HG03520 (cell line): ENCODE data around the gene RNF11.
"Not testable (repeated sequence)": the region's sequence is repeated elsewhere in the genome, so short reads cannot be mapped to it uniquely, and the experiment has no call there.

Experiments used
- ATAC-seq: cut with Tn5 transposase; IDR thresholded peaks from one replicate; pipeline ENCODE4 v1.9.1; 2021; ENCODE audit warnings: mild to moderate bottlenecking, moderate library complexity; ENCODE audit not compliant: unreplicated experiment

RNF11 gene, protein sequence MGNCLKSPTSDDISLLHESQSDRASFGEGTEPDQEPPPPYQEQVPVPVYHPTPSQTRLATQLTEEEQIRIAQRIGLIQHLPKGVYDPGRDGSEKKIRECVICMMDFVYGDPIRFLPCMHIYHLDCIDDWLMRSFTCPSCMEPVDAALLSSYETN

DNA sequence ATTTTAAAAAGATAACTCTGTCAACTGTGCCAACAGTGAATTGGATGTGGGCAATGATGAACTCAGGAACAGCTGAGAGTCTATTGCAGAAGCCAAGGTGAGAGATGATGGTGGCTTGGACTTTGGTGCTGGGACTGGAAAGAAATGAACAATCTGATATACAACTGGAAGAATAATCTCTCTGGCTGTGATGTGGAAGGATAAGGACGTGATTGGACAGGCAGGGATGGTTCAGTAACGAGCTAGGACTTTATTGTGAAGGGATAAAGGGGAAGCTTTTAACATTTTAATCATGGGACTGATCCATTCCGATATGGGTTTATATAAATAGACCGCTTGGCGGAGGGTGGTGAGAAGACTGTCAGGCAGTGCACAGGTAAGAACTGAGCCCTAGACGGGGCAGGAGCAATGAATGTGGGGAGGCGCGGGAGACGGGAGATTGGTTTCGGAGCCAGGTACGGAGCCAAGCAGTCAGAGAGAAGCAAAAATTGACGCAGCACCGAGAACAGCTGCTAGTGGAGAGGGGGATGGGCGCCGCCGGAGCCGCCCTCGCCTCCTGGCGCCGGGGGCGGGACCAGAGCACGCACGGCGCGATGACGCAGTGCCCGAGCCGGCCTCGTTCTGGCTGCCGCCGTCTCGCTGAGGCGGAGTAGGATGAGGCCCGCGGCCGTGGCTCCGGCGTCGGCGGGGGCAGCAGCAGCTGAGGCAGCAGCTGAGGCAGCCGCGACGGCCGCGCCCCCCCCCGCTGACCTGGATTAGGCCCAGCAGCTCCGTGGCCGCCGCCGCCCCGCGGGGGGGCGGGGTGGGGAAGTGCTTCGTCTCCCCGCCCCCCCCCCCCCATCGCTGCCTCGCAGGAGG is at the start of gene RNF11:
Gene RNF11, plus strand, starts transcription at position 601 of the 858 bp plus-strand sequence. CDS start 484 bp downstream, outside the sequence.
- ATAC-seq: peak; percentile 79

DNA sequence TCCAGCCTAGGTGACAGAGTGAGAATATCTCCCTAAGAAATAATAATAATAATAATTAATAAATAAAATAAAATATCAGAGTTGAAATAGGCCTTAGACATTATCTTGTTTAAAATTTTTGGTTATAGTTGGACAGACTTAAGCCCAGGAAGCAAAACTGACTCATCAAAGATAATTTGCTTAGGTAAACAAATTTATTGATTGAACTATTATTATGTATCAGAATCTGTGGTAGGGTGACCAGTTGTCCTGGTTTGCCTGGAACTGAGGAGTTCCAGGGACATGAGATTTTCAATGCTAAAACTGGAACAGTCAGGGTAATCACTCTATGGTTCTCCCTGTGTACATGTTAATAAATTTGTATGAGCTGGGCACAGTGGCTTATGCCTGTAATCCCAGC is 47.8 kb upstream of the RNF11 start:
- no peak for ATAC-seq

DNA sequence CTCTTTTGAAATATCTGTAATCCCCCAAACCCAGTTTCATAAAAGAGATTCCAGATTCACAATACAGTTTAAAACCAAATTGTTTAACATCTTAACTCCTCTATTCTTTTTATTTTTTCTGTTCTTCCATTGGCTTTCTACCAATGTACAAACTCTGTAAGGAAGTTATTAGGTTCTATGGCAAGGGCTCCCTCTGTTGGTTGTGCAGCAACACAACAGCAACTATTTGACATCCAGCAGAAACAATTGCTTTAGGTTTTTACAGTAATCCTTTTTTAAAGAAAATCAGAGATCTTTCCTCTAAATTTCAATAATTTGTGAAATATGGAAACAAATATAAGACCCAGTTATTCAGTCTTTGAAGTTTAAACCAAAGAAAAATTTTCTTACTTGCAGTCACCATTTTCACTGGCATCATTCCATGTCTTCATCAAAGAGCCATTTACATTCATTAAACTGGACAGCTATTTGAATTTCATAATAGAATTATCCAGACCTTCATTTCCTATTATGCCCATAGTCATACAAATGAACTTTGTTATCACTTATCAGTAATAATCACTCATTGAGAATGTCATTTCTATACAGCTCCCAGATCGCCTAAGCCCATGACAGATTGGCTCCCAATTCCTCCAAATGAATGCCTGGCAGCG is 46.5 kb upstream of the RNF11 start:
- ATAC-seq: no peak

DNA sequence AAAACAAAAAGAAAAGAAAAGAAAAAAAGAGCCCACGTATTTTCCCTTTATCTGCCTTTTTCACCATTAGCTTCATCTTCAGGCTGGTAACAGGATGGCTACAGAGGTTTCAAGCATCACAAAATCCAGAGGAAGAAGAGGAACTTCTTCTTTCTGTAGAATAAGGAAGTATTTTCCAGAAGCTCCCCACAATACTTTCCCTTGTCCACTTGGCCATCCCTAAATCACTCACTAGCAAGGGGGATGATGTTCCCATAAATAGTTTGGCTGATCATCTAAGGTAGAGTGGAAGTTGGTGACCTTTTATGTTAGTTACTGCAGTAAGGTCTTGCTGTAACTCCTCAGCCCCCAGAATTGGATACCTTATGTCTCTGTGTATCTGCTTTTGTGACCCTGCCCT is 45.1 kb upstream of the RNF11 start:
- no peak for ATAC-seq

DNA sequence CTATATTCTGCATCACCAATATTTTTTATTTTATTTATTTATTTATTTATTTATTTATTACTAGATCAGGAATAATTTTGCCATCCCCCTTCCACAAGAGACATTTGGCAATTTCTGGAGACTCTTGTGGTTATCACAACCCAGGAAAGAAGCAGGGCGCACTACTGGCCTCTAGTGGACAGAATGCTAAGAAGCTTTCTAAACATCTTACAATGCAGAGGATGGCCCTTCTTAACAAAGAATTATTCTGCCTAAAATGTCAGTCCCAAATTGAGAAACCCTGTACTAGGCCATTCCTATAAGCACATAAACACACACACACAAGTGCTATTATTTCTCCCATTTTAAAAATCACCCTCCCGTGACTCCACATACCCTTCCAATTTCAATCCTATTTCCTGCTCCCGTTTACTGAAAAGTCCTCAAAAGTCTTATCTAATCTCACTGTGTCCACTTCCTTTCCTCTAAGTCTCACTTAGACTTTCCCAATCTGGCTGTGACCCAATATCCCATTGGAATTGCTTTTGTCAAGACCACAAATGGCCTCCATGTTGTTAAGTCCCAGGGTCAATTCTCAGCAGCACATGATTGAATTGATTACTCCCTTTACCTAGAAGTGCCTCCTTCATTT is 43.7 kb upstream of the RNF11 start:
- ATAC-seq: no peak

DNA sequence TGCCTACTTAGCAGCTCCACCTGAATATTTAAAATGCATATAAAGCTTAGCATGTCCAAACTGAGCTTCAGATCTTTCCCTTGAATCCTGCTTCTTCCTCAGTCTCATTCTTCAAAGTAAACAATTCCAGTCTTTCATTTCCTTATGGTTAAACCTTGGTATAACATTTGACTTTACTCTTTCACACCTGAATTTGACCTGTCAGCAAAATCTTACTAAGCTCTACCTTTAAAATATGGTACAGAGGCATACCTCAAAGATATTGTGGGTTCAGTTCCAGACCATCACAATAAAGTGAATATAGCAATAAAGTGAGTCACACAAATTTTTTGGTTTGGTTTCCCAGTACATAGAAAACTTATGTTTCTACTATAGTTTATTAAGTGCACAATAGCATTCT is 42.5 kb upstream of the RNF11 start:
- no peak for ATAC-seq

DNA sequence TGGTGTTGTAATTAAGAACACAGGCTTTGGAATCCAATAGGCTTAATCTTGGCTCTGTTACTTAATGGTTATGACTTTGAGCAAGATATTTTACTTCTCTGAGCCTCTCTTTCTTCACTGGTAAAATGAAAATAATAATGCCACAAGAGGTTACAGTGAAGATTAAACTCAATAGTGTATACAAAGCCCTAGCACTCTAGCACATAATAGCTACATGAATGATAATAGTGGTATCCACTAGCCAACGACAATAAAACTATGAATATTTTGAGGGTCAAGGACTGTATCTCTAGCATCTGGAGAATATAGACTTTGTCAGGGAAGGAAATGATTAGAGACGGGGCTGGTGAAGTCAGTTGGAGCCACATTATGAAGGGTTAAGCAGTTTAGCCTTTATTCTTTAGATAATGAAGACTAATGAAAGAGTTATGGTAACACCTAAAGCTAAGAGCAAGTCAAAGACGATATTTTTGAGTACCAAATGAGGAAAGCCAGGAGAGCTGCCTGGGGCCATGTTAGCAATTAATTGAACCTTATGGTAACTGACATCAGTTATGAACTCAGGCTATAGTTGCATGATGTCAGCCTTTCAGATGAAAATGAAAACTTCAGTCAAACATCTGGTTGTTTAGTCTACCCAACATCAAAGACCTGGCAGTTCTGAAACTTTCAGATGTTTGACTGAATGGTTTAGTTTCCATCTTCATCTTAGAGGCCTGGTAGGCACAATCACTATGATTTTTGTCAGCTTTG is 32.8 kb upstream of the RNF11 start:
- no peak for ATAC-seq

DNA sequence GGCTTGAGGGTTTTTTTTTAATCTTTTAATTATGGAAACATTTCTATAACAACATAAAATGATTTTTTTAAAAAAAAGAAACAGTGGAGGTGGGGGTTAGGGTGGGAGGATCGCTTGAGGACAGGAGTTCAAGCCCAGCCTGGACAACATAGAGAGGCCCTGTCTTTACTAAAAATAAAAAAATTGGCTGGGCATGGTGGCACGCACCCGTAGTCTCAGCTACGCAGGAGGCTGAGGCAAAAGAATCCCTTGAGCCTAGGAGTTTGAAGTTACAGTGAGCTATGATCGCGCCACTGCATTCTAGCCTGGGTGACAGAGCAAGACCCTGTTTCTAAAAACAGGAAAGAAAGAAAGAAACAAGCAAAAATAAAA is 32.2 kb upstream of the RNF11 start:
- no peak for ATAC-seq

DNA sequence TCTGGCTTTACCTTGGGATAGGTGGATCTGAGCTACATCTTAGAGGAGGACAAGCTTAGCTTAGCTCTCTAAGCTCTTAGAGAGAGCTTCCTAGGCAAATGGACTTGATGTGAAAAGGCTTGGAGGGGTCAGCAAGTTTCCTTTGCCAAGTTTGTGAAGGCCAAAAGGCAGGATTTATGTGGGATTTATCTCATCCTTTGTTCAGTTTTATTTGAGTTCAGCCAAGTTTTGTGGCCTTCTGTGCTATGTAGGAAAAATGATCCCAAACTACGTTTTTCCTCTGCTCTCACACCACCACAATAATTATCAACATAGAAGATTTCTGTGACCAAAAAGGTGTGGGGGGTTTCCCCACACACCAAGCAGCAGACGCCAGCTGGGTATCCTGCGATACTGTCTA is 26.0 kb upstream of the RNF11 start:
- ATAC-seq: no peak

DNA sequence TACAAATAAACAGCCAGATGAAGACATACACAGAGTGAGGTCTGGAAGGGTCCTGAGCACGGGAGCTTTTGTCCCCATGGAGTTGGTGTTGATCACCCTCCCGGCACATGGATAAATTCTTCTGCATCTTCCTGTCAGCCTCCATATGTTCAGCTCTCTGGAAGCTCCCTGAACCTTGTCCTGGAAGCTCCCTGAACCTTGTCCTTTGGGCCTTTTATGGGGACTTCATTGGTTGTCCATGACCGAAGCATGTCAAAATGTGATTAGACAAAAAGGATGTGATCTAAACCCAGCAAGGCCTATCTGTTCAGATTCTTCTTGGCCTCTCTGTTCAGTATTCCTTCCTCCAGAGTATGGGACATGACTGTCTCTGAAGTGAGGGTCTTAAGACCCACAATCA is 25.4 kb upstream of the RNF11 start:
- ATAC-seq: no peak

DNA sequence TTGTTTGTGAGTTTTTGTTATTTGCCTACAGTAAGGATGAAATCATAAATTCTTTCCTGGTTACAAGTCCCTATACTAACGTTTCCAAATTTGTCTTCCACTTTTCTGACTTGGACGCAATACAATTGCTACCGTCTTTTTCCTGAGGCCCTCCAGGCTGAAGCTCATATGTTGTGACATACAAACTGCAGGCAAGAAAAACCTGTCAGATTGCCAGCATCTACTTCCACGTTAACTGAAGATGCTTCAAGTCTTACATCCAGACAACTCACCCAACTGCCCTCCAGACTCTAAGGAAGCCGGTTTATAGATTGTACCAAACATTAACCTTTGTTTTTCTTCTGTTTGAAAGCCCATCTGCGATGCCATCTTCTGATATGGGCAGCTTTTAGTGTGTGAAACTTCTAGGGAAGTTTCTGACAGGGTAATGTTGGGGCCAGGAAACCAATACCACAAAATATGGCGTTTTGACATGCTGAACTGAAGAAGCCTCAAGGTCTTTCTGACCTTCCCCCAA is 21.4 kb upstream of the RNF11 start:
- ATAC-seq: no peak

DNA sequence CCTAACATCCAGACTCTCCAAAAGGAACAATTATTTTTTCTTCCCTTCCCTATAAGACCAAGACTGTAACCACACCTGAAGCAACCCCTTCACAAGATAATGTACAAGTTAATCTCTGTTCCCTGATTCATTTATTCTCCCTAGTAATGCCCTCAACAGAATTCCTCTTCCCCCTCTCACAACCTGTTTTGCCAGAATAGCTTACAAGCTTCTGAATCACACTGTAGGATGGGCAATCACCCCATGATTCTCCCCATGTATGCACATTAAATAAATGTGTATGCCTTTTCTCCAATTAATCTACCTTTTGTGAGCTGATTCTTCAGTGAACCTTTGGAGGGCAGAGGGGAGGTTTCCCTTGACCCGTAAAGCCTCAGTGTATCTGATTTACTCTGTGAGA is 20.9 kb upstream of the RNF11 start:
- ATAC-seq: no peak

DNA sequence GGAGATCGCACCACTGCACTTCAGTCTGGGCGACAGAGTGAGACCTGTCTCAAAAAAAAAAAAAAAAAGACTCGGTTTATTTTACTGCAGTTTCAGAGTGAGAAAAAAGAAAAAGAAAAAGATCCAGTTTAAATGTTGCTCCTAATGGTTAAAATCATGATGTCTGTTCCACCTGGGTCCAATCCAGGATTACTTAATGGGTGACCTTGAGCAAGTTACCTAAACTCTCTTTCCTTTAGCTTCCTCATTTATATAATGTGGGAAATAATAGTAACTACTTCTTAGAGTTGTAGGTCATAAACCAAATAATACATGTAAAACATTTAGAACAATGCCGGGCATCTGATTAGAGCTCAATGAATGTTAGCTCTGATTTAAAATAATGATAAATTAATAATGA is 19.4 kb upstream of the RNF11 start:
- ATAC-seq: no peak

DNA sequence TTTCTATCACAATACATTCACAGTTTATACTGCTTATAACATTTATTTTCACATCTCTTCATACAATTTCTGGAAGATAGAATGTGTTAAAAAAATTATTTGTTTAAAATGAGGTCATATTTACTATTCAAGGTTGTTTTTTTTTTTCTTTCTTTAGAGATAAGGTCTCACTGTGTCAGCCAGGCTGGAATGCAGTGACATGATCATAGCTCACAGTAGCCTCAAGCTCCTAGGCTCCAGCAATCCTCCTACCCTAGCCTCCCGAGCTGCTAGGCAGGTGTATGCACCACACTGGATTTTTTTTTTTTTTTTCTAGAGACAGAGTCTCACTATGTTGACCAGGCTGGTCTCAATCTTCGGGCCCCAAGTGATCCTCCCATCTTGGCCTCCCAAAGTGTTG is 19.0 kb upstream of the RNF11 start:
- no peak for ATAC-seq

DNA sequence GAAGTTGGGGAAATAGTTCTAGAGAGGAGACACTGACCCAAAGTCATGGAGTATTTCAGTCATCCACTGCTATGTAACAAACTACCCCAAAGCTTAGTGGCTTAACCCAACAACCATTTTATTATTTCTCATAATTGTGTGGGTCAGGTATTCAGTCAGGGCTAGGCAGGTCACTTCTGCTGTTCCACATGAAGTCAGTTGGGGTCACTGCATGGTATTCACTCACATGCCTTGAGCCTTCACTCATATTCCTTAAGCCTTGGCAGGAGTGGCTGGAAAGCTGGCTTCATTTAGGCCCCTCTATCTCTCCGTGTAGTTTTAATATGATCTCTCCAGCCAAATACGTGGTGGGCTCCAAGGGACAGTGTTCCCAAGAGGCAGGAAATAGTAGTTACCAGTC is 17.5 kb upstream of the RNF11 start:
- ATAC-seq: no peak

DNA sequence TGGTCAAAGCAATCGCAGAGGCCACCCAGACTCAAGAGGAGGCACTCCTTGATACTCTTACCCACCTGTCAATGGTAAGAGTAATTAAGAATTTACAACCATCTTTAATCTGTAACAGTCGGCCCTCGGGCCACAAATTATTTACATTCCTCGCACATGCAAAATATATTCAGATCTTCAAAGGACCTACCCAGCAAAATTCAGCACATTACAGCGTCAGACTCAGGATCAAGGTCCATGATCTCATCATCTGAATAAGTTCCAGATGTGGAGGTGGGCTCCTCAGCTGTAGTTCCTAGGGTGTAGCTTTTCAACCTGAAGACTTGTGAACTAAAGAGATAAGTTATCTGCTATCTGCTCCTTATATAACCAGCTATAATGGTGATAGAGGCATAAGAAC is 17.1 kb upstream of the RNF11 start:
- ATAC-seq: no peak

DNA sequence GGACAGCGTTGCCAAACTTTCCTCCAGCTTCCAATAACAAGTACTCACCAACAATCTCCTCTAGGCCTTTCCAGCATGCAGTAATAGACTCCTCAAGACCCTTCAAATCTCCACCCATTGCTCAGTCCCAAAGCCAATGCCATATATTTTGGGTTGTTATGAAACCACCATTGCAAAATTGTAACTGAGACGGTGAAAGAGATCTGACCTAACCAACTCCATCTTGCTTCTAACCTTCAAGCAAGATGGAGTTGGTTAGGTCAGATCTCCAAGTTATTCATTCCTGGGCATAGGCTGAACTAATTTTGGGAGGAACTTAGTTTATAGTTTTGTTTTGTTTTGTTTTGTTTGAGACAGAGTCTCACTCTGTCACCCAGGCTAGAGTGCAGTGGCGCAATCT is 14.5 kb upstream of the RNF11 start:
- not testable (repeated sequence) for ATAC-seq

DNA sequence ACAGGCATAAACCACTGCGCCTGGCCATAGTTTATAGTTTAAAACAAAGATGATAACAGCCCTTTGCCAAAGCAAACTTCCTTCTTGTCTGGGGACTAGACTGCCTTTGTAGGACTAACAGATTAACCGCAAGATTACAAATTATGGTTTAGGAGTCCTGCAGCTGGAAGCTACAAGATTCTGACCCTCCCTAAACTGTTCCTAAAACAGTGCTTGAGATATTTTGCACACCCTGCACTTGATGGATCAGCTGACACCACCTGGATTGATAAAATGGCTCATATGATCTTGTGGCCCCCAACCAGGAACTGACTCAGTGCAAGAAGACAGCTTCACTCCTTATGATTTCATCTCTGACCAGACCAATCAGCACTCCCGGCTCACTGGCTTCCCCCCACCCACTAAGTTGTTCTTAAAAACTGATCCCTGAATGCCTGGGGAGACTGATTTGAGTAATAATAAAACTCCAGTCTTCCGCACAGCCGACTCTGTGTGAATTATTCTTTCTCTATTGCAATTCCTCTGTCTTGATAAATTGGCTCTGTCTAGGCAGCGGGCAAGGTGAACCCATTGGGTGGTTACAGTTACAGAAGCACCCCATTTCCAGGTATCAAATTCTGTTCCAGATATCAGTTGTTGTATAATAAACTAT is 13.8 kb upstream of the RNF11 start:
- ATAC-seq: no peak

DNA sequence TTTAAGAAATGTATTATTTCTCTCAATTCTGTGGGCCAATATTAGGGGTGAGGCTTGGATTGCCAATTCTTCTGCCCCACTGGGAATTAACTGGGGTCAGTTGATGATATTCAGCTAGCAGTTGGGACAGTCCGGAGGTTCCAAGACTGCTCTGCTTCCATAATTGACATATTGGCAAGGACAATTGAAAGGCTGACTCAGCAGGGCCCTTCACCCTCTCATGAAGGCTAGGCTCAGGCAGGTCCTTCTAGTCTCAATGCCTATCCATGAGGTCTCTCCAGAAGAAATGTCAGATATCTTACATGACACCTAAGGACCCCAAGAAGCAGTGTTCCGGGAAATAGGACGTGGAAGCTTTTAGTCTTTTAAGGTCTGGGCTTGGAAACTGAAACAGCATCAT is 13.3 kb upstream of the RNF11 start:
- no peak for ATAC-seq

DNA sequence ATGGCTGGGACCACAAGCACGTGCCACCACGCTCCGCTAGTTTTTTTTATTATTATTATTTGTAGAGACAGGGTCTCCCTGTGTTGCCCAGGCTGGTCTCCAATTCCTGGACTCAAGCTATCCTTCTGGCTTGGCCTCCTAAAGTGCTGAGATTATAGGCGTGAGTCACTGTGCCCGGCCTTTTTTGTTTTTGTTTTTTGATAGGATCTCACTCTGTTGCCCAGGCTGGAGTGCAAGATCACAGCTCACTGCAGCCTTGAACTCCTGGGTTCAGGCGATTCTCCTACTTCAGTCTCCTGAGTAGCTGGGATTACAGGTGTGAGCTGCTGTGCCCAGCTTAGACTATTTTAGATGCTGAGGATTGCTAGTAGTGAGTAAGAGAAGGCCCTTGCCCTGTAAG is 11.8 kb upstream of the RNF11 start:
- no peak for ATAC-seq
